WTC11 (cell line): Measurements from ENCODE around the gene FBXL4. TPM values are rescaled to one million over a fixed set of nuclear protein-coding genes. Genes with fewer than 3 reads are reported as not detected.

ENCODE experiments used
- ATAC-seq: fragments of 200-7000 bp; cut with Tn5 transposase; 2 replicates; pipeline ENCODE4 v1.10.0; 2021; ENCODE audit warnings: mild to moderate bottlenecking, moderate library complexity
- CTCF ChIA-PET: fragments of 300-600 bp; sonication (Branson Sonifier 250); formaldehyde crosslinking; loops from one replicate; lab custom pipeline; 2021; ENCODE audit warnings: antibody characterized with exemption; lab: Charles Lee
- POLR2A ChIA-PET: fragments of 350-600 bp; sonication (Branson Sonifier 250); formaldehyde crosslinking; loops from one replicate; lab custom pipeline; 2021; ENCODE audit warnings: antibody characterized with exemption; lab: Charles Lee
- DNase-seq: peaks from one replicate; pipeline ENCODE4 v3.0.0; 2021; ENCODE audit warnings: low spot score
- H3K27ac Mint-ChIP-seq: 2 replicates; pipeline ENCODE4 v1.8.0; 2021; ENCODE audit warnings: mixed read lengths
- H3K27me3 Mint-ChIP-seq: 2 replicates; pipeline ENCODE4 v1.8.0; 2021; ENCODE audit warnings: low read depth, mild to moderate bottlenecking, moderate library complexity, mixed read lengths
- H3K36me3 Mint-ChIP-seq: 2 replicates; pipeline ENCODE4 v1.8.0; 2021; ENCODE audit warnings: mixed read lengths
- H3K4me1 Mint-ChIP-seq: 2 replicates; pipeline ENCODE4 v1.8.0; 2022; ENCODE audit warnings: mixed read lengths
- H3K4me3 Mint-ChIP-seq: 2 replicates; pipeline ENCODE4 v1.8.0; 2021; ENCODE audit warnings: mild to moderate bottlenecking, moderate library complexity, mixed read lengths
- H3K9me3 Mint-ChIP-seq: 2 replicates; pipeline ENCODE4 v1.8.0; 2021; ENCODE audit warnings: mixed read lengths
- ATF1 ChIP-seq: sonication (generic); formaldehyde crosslinking; IDR thresholded peaks from 2 replicates; pipeline ENCODE4 v1.8.1; 2023; ENCODE audit warnings: mild to moderate bottlenecking, moderate library complexity, missing genetic modification reagents
- ATF2 ChIP-seq: sonication (generic); formaldehyde crosslinking; IDR thresholded peaks from 2 replicates; pipeline ENCODE4 v1.8.1; 2022; ENCODE audit warnings: low read depth, missing genetic modification reagents, borderline replicate concordance
- CREM ChIP-seq: sonication (generic); formaldehyde crosslinking; IDR thresholded peaks from 2 replicates; pipeline ENCODE4 v1.8.1; 2022; ENCODE audit warnings: mild to moderate bottlenecking, missing genetic modification reagents, moderate library complexity
- FOXK1 ChIP-seq: sonication (generic); formaldehyde crosslinking; IDR thresholded peaks from 2 replicates; pipeline ENCODE4 v1.8.0; 2022; ENCODE audit warnings: mild to moderate bottlenecking, moderate library complexity, missing genetic modification reagents
- KAT7 ChIP-seq: sonication (generic); formaldehyde crosslinking; IDR thresholded peaks from 2 replicates; pipeline ENCODE4 v1.8.1; 2023; ENCODE audit warnings: missing genetic modification reagents, mild to moderate bottlenecking, borderline replicate concordance
- NFYB ChIP-seq: sonication (generic); formaldehyde crosslinking; conservative IDR thresholded peaks from 2 replicates; pipeline ENCODE4 v1.8.0; 2022; ENCODE audit warnings: low read depth, missing genetic modification reagents
- OVOL2 ChIP-seq: fragments of 250-450 bp; sonication (Bioruptor Pico); IDR thresholded peaks from 2 replicates; pipeline ENCODE4 v1.9.0; 2021; ENCODE audit warnings: mild to moderate bottlenecking, borderline replicate concordance
- PRRX2 ChIP-seq: fragments of 250-450 bp; sonication (Bioruptor Pico); IDR thresholded peaks from 2 replicates; pipeline ENCODE4 v1.8.0; 2021; ENCODE audit warnings: mild to moderate bottlenecking
- RORB ChIP-seq: fragments of 250-450 bp; sonication (Bioruptor Pico); IDR thresholded peaks from 2 replicates; pipeline ENCODE4 v1.9.0; 2021; ENCODE audit warnings: mild to moderate bottlenecking
- SP1 ChIP-seq: sonication (generic); formaldehyde crosslinking; conservative IDR thresholded peaks from 2 replicates; pipeline ENCODE4 v1.8.1; 2022; ENCODE audit warnings: missing genetic modification reagents
- ZNF121 ChIP-seq: sonication (generic); formaldehyde crosslinking; IDR thresholded peaks from 2 replicates; pipeline ENCODE4 v1.8.0; 2023; ENCODE audit warnings: missing genetic modification reagents
- ZNF138 ChIP-seq: sonication (generic); formaldehyde crosslinking; conservative IDR thresholded peaks from 2 replicates; pipeline ENCODE4 v1.8.1; 2022; ENCODE audit warnings: mild to moderate bottlenecking, moderate library complexity, missing genetic modification reagents
- ZNF317 ChIP-seq: sonication (generic); formaldehyde crosslinking; IDR thresholded peaks from 2 replicates; pipeline ENCODE4 v1.8.1; 2023; ENCODE audit warnings: low read depth, mild to moderate bottlenecking, moderate library complexity, missing genetic modification reagents, borderline replicate concordance
- ZNF425 ChIP-seq: fragments of 250-450 bp; sonication (Bioruptor Pico); conservative IDR thresholded peaks from 2 replicates; pipeline ENCODE4 v1.9.0; 2021; ENCODE audit warnings: mild to moderate bottlenecking
- total RNA-seq: library from RNA; stranded (reverse); gene quantifications from 3 replicates; pipeline ENCODE4 v1.2.3, GENCODE V29; 2021
- TF ChIP-seq, protein P1 (sequence below): sonication (generic); formaldehyde crosslinking; conservative IDR thresholded peaks from 2 replicates; pipeline ENCODE4 v1.8.1; 2023; ENCODE audit warnings: mild to moderate bottlenecking, low read depth, missing genetic modification reagents, moderate library complexity
- TF ChIP-seq, protein P2 (sequence below): sonication (generic); formaldehyde crosslinking; IDR thresholded peaks from 2 replicates; pipeline ENCODE4 v1.8.1; 2023; ENCODE audit warnings: mild to moderate bottlenecking, missing genetic modification reagents, moderate library complexity
- TF ChIP-seq, protein P3 (sequence below): sonication (generic); formaldehyde crosslinking; IDR thresholded peaks from 2 replicates; pipeline ENCODE4 v1.8.1; 2023; ENCODE audit warnings: mild to moderate bottlenecking, missing genetic modification reagents
- TF ChIP-seq, protein P4 (sequence below): sonication (generic); formaldehyde crosslinking; IDR thresholded peaks from 2 replicates; pipeline ENCODE4 v1.8.1; 2022; ENCODE audit warnings: mild to moderate bottlenecking, missing genetic modification reagents, moderate library complexity, borderline replicate concordance
- TF ChIP-seq, protein P5 (sequence below): fragments of 250-450 bp; sonication (Bioruptor Pico); IDR thresholded peaks from 2 replicates; pipeline ENCODE4 v1.9.0; 2021; ENCODE audit warnings: mild to moderate bottlenecking, borderline replicate concordance

The FBXL4 gene
- total RNA-seq, 1 experiment from 2014 or later = 10.3 TPM

DNA sequence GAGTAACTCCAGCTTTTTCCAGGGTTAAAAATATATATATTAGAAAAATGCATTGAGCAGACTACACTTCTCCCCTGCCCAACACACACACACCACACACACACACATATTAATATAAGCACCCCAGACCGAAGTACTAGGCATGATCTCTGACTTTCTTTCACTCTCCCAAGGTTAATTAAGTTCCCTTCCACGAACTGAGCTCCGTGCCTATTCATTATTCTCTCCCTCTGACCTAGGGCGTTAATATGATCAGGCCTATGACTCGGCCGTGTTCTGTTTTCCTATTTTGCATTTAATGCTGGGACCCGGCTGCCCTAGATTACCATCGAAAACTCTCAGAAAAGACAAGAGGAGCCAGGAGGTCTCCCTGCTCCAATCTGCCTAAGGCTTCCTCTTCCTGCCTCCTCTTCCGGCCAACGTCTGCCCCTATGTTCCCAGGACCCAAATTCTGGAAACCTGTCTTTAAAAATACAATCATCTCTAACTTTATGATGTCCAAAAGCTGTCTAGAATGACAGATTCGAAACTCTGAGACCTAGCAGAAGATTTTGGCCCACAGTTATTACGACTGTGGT is 119.4 kb downstream of the FBXL4 start:
- Mint-ChIP-seq H3K27ac (no peak overlapping the region), H3K4me1 (peaks cover 67% of the 10 kb centered on the region), H3K9me3 (no peaks in the 10 kb centered on the region), H3K27me3 (peaks cover 98% of the 10 kb centered on the region), H3K4me3 (peak overlapping the region; percentile 70), H3K36me3 (no peaks in the 10 kb centered on the region)
- POLR2A ChIA-PET = no interaction called here
- ATAC-seq = no peak
- TF ChIP-seq, protein P1, sequence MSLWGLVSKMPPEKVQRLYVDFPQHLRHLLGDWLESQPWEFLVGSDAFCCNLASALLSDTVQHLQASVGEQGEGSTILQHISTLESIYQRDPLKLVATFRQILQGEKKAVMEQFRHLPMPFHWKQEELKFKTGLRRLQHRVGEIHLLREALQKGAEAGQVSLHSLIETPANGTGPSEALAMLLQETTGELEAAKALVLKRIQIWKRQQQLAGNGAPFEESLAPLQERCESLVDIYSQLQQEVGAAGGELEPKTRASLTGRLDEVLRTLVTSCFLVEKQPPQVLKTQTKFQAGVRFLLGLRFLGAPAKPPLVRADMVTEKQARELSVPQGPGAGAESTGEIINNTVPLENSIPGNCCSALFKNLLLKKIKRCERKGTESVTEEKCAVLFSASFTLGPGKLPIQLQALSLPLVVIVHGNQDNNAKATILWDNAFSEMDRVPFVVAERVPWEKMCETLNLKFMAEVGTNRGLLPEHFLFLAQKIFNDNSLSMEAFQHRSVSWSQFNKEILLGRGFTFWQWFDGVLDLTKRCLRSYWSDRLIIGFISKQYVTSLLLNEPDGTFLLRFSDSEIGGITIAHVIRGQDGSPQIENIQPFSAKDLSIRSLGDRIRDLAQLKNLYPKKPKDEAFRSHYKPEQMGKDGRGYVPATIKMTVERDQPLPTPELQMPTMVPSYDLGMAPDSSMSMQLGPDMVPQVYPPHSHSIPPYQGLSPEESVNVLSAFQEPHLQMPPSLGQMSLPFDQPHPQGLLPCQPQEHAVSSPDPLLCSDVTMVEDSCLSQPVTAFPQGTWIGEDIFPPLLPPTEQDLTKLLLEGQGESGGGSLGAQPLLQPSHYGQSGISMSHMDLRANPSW (CRISPR knock-in tag) = no peak
- TF ChIP-seq RORB (CRISPR knock-in tag) (no peak), FOXK1 (no peak), ZNF317 (no peak), ATF1 (CRISPR knock-in tag) (no peak), KAT7 (no peak), NFYB (CRISPR knock-in tag) (no peak), PRRX2 (CRISPR knock-in tag) (no peak), OVOL2 (CRISPR knock-in tag) (no peak), SP1 (CRISPR knock-in tag) (no peak), ATF2 (no peak), CREM (no peak), ZNF425 (CRISPR knock-in tag) (no peak)
- TF ChIP-seq, protein P2, sequence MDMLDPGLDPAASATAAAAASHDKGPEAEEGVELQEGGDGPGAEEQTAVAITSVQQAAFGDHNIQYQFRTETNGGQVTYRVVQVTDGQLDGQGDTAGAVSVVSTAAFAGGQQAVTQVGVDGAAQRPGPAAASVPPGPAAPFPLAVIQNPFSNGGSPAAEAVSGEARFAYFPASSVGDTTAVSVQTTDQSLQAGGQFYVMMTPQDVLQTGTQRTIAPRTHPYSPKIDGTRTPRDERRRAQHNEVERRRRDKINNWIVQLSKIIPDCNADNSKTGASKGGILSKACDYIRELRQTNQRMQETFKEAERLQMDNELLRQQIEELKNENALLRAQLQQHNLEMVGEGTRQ (CRISPR knock-in tag) = no peak
- TF ChIP-seq, protein P3, sequence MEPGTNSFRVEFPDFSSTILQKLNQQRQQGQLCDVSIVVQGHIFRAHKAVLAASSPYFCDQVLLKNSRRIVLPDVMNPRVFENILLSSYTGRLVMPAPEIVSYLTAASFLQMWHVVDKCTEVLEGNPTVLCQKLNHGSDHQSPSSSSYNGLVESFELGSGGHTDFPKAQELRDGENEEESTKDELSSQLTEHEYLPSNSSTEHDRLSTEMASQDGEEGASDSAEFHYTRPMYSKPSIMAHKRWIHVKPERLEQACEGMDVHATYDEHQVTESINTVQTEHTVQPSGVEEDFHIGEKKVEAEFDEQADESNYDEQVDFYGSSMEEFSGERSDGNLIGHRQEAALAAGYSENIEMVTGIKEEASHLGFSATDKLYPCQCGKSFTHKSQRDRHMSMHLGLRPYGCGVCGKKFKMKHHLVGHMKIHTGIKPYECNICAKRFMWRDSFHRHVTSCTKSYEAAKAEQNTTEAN = no peak
- CTCF ChIA-PET = interaction anchor here (0.6 to 1.3 kb wide), 6 partner anchors 14 to 751 kb away, joined by 3 to 8 read pairs (median 5); no protein-coding TSS in a partner anchor
- DNase-seq = no peak

- H3K4me3 Mint-ChIP-seq = peak overlapping the region; percentile 70
- TF ChIP-seq, protein P4, sequence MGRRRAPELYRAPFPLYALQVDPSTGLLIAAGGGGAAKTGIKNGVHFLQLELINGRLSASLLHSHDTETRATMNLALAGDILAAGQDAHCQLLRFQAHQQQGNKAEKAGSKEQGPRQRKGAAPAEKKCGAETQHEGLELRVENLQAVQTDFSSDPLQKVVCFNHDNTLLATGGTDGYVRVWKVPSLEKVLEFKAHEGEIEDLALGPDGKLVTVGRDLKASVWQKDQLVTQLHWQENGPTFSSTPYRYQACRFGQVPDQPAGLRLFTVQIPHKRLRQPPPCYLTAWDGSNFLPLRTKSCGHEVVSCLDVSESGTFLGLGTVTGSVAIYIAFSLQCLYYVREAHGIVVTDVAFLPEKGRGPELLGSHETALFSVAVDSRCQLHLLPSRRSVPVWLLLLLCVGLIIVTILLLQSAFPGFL = no peak
- TF ChIP-seq ZNF138 (CRISPR knock-in tag) (no peak), ZNF121 (CRISPR knock-in tag) (no peak)
- TF ChIP-seq, protein P5, sequence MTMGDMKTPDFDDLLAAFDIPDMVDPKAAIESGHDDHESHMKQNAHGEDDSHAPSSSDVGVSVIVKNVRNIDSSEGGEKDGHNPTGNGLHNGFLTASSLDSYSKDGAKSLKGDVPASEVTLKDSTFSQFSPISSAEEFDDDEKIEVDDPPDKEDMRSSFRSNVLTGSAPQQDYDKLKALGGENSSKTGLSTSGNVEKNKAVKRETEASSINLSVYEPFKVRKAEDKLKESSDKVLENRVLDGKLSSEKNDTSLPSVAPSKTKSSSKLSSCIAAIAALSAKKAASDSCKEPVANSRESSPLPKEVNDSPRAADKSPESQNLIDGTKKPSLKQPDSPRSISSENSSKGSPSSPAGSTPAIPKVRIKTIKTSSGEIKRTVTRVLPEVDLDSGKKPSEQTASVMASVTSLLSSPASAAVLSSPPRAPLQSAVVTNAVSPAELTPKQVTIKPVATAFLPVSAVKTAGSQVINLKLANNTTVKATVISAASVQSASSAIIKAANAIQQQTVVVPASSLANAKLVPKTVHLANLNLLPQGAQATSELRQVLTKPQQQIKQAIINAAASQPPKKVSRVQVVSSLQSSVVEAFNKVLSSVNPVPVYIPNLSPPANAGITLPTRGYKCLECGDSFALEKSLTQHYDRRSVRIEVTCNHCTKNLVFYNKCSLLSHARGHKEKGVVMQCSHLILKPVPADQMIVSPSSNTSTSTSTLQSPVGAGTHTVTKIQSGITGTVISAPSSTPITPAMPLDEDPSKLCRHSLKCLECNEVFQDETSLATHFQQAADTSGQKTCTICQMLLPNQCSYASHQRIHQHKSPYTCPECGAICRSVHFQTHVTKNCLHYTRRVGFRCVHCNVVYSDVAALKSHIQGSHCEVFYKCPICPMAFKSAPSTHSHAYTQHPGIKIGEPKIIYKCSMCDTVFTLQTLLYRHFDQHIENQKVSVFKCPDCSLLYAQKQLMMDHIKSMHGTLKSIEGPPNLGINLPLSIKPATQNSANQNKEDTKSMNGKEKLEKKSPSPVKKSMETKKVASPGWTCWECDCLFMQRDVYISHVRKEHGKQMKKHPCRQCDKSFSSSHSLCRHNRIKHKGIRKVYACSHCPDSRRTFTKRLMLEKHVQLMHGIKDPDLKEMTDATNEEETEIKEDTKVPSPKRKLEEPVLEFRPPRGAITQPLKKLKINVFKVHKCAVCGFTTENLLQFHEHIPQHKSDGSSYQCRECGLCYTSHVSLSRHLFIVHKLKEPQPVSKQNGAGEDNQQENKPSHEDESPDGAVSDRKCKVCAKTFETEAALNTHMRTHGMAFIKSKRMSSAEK (CRISPR knock-in tag) = no peak
These were observed 120.2 kb downstream of the FBXL4 start for GRCh38 chr6:98827295-98828159.

More at GRCh38 chr6:98827295-98828159, 120.2 kb downstream of the FBXL4 start:
- ChIA-PET CTCF (no interaction called here), POLR2A (no interaction called here)
- H3K36me3 Mint-ChIP-seq = no peaks in the 10 kb centered on the region
- peaks cover 96% of the 10 kb centered on the region for H3K27me3 Mint-ChIP-seq
- peaks cover 60% of the 10 kb centered on the region for H3K4me1 Mint-ChIP-seq
- H3K27ac Mint-ChIP-seq = no peak overlapping the region
- DNase-seq (peak; percentile 62), ATAC-seq (peak; percentile 18)
- no peaks in the 10 kb centered on the region for H3K9me3 Mint-ChIP-seq
